ENCODE measurements around the gene ALPL.

GRCh38 chr1:21624571-21625389 is 115.6 kb downstream of the ALPL start:
- TF ChIP-seq CTCF (IDR thresholded peaks at IDR 0.05) (no peak), POLR2AphosphoS5 (IDR thresholded peaks at IDR 0.05) (no peak), POLR2A (IDR thresholded peaks at IDR 0.05) (no peak)

Measured in upper lobe of left lung (tissue), 4 donors.